Stimulated activated CD4-positive, alpha-beta T cell treated with anti-CD3 and anti-CD28 coated beads, Interleukin-12 subunit alpha, Interleukin-12 subunit beta, amount 100 ng/mL, for 48 hours (primary cell): ENCODE data around the gene RASSF7.

Experiments
- DNase-seq, 3 donors: peaks; one replicate each; pipeline ENCODE4 v3.0.0-alpha.2; 2020; ENCODE audit warnings: low read depth in 2 of 3, low spot score in 1 of 3

The RASSF7 gene

GRCh38 chr11:607971-608659 is 47.3 kb downstream of the RASSF7 start:
- DNase-seq = no peak

DNA sequence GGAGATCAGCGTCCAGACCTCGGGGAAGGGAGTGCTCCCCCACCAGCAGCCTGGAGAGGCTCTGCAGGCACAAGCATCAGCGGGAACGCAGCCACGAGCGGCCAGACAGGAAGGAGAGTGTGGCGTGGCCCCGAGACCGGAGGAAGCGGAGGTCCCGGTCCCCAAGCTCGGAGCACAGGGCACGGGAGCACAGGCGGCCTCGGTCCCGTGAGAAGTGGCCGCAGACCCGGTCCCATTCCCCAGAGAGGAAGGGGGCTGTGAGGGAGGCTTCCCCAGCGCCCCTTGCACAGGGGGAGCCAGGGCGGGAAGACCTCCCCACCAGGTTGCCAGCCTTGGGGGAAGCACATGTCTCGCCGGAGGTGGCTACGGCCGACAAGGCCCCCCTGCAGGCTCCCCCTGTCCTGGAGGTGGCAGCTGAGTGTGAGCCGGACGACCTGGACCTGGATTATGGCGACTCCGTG is 48.1 kb downstream of the RASSF7 start:
- no peak for DNase-seq

GRCh38 chr11:609341-609811 is 48.6 kb downstream of the RASSF7 start:
- no peak for DNase-seq

DNA sequence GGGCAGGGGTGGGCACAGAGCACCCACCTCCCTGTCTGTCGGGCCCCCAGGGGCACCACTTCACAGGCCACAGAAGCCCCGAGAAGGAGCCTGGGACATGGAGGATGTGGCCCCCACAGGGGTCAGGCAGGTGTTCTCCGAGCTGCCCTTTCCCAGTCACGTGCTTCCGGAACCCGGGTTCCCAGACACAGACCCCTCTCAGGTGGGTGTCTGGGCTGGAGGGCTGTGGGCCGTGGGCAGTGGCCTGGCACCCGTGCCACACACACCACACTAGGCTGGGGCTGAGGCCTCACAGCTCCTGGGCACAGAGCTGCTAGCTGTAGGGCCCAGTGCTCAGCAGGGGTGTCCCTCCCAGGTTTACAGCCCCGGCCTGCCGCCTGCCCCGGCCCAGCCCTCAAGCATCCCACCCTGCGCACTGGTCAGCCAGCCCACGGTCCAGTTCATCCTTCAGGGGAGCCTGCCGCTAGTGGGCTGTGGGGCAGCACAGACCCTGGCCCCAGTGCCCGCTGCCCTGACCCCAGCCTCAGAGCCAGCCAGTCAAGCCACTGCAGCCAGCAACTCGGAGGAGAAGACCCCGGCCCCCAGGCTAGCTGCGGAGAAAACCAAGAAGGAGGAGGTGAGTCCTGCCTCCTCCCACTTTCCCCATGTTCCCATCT is 49.5 kb downstream of the RASSF7 start:
- no peak for DNase-seq

- no peak for DNase-seq
Observed at GRCh38 chr11:611001-611996, 50.5 kb downstream of the RASSF7 start.

DNA sequence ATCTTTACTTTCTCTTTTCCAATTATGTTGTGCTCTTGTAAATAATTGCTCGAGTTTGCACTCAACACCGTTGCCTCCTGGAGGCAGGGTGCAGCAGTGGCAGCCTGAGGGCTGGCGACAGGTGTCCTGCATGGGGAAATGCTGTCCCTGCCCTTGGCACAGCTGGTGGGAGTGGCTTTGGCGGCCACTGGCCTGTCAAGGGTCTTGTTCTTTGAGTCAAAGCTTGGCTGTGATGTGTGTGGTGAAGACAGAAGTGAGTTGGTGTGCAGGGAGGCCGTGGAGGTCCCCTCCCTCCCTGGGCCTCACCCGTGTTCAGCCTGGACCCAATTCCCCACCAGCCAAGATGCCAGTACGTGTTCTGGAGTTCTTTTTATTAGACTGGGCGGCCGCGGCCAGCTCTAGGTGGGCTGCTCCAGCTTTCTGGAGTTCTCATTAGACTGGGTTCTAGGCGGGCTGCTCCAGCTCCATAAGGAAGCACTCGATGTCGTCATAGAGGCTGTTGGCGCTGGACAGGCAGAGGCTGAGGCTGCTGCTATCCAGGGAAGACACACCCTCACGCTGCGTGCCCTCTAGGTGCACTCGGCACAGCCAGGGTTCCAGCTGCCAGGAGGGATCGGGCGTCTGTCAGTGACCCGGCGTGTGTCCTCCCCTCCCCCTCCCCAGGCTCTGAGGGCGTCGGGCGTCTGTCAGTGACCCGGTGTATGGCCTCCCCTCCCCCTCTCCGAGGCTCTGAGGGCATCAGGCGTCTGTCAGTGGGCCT is 51.6 kb downstream of the RASSF7 start:
- DNase-seq = no peak

- DNase-seq = no peak
Observed at GRCh38 chr11:612961-613300, 52.2 kb downstream of the RASSF7 start.

DNA sequence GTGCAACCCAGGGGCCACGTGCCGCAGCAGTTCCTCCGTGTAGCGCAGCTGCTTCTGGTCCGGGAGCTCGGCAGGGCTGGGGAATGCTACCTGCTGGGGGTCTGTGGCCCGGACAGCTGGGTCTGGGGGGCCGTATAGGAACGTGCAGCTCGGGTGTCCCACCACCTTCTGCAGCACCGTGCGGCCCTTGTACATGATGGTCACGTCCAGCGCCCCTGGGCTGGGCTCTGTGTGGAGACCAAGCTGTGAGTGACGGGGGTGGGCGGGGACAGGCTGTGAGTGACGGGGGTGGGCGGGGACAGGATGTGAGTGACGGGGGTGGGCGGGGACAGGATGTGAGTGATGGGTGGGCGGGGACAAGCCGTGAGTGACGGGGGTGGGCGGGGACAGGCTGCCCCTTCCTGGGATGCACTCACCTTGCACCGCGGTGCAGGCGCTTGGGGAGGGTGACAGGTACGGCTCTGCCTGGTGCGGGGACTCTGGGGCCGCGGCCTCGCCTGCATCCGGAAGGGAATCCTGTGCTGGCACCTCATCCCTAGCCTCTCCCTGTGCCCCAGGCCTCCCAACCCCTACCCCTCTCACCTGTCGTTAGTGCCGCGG is 52.7 kb downstream of the RASSF7 start:
- DNase-seq = peak; percentile 69 to 80 (median 76)
